COLO668 (cell line): Measurements from ENCODE around the gene TEKTIP1.

Experiments used
- DNase-seq: peaks from one replicate; lab custom pipeline; 2025; ENCODE audit not compliant: unreplicated experiment; lab: John Stamatoyannopoulos, UW

The TEKTIP1 gene

DNA sequence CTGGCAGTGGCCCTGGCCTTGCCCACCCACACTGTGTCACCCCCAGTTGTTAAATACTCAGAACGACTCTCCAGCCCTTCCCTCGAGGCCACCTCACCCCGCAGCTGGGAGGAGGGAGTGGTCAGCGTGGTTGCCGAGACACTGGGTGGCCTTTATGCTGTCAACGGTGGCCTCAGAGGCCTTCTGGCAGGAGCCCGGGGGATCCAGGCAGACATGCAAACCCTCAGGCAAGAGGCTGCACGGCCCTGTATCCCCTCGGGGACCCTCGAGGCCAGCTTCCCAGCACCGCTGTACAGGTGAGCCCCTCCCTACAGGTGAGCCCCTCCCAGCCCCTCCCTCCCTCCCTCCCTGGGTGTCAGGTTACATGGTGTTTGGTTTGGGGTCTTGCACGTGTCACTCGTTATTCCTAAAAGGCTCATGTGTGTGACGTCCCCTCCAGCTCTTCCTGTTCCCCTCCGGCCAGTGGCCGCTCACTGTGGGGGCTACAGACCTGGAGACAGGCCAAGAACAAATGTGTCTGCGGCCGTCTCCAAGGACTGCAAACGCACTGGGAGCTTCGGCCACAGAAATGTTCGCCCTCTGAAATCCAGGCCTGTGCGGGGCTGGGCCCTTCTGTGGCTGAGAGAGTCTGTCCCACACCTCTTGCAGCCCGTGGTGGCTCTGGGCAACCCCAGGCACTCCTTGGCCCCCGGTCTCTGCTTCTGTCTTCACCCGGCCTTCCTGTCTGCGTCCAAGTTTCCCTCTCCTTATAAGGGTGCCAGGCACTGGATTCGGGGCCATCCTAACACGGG lies at the start of gene TEKTIP1:
TSS of gene TEKTIP1 (plus strand) at position 210 of the 791 bp plus-strand sequence. CDS start at position 214, 4 bp downstream.
- DNase-seq: no peak

DNA sequence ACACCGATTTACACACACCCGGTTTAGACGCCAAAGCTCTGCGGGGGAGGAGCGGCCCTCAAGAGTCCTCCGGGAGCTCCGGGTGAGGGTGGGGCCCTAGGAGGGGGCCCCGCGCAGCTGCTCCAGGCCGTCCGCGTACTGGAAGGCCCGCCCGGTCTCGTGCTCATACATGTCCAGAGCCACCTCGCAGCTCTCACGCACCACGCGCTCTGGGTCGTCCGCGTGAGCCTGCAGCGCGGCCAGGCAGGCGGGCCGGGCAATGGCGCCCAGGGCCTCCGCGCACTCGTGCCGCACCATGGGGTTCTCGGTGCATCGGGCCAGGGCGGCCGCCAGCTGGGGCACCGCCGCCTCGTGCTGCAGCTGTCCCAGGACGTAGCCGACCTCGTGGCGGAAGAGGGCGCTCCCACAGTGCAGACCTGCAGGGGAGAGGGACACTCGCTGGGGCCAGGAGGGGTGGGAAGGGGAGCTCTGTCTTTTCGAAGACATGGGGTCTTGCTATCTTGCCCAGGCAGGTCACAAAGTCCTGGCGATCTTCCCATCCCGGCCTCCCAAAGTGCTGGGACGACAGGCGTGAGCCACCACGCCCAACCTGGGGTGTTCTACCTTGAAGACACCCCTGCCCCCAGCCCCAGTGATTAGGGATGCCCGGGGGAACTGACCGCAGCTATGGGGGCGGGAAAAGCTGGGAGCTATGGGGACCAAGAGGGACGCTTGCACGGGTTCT lies 47.4 kb upstream of the TEKTIP1 start:
- no peak for DNase-seq

DNA sequence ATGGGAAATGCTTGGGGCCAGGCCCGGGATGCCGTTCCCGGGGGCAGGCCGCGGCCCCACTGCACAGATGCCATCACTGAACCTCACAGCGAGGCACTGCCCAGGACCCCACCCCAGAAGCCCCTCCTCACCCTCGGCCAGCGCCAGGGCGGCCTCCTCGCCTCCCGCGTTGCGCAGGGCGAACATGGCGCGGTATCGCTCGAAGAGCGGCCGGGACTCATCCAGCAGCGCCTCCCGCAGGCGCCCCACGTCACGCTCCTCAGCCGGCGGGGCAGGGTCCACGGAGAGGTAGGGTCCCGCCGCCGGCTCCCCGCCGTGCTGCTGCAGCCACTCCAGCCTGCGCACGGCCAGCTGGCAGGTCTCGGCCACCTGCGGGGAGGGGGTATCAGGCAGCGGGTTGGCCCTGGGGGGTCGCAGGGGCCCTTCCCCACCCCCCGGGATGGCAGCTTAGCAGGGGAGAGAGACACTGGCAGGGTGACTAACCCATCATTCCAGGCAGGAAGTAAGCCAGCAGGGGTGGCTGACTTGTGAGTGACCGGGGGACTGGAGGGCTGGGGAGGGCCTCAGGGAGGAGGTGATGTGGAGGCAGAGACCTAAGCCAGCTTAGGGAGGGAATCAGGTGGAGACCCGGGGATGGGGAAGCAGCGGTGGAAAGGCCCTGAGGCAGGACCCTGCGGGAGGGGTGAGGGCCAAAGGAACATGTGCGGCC lies 46.7 kb upstream of the TEKTIP1 start:
- DNase-seq: no peak

DNA sequence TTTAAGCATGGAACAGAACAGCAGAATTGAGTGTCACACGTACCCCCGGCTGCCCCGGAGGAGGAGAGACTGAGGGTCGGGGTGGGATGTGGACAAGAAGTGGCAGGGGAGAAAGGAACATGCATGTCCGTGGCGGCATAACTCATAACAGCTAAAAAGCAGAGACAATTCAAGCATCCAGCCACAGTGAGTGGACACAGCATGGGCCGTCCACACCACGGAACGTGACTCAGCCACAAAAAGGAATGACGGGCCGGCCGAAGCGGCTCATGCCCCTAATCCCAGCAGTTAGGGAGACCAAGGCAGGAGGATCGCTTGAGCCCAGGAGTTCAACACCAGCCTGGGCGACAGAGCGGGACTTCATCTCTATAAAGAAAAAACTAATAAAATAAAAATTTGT lies 46.1 kb upstream of the TEKTIP1 start:
- no peak for DNase-seq

DNA sequence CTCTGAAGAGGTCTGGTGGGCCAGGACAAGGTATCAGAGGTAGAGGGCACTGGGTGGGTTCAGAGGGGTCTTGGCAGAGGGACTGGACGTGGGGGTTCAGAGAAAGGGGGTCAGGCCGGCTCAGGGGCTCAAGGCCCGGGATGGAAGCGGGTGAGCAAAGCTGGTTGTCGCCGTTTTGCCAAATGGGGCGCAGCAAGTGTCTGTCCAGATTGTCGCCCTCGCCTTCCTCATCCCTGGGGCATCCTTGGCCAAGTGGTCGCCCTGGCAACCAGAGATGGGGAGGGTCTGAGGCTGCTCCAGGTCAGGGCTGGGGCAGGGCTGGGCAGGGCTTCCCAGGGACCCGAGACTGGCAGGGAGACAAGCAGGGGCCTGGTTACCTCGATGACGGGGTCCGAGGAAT lies 45.3 kb upstream of the TEKTIP1 start:
- DNase-seq: no peak

DNA sequence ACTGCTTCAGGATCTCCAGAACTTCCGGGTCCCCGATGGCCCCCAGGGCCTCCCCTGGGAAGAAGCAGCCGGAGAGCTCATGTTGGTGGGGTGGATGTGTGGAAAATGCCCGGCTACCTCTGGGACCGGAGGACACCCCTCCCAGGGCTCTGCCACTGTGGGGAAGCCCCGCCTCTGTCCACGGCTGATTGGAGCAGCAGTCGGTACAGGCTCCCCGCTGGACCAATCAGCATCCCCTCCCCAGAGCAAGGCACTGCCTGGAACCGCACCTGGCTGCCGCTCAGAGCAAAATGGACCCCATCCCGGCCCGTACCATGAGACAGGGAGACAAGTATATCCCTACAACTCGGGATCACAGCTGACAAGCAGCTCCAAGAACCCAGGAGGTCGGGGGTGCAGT lies 44.9 kb upstream of the TEKTIP1 start:
- peak; percentile 11 for DNase-seq

DNA sequence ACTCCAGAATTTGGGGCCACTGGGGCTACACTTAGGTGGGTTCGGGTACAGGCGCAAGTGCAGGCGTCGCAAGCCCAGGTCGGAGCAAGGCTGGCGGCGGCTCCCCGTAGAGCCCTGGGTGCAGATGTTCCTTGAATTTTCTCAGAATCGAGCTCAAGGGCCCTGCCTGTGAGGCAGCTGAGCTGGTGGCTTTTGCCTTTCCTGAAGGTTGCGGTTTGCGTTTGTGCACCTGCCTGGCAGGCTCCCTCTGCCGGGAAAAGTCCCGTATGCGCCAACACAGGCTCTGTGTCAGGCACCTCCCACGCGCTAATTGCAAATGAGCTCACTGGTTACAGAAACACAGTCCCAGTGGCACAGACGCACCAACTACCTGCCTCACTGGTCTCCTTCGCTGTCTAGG lies 44.4 kb upstream of the TEKTIP1 start:
- DNase-seq: peak; percentile 51

DNA sequence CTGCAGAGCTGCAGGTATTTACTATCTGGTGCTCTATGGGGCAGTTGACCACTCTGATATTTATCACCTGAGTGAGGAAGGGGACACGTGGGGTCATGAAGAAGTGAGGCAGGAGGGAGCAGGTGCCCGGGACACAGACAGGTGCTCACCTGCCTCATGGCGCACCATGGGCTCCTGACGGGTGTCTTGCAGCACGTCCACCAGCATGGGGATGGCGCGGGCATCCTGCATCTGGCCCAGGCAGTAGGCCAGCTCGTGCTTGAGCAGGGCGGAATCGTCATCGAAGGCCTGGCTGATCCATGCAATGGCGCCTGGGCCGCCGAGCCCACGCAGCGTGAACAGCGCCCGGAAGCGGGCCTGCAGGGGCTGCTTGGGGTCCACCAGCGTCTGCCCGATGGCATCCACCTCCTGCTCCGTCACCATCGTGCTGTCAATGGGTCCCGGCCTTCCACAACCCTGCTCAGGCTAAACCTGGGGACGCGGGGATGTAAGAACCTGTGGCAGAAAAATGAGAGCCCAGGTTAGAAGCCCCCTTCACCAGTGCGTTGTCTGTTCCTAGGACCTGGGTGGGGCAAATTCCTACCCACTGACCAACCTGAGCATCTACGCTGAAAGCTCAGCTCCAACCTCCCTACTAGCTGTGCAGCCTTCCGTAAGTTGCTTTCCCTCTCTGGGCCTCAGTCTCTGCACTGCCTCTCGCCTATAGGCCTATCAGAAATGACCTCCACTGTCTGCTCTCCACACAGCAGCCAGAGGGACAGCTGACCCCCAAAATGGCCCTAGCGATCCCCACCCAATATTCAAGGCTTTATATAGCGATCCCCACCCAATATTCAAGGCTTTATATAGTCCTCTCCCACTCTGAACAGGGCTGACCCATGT lies 42.3 kb upstream of the TEKTIP1 start:
- no peak for DNase-seq

DNA sequence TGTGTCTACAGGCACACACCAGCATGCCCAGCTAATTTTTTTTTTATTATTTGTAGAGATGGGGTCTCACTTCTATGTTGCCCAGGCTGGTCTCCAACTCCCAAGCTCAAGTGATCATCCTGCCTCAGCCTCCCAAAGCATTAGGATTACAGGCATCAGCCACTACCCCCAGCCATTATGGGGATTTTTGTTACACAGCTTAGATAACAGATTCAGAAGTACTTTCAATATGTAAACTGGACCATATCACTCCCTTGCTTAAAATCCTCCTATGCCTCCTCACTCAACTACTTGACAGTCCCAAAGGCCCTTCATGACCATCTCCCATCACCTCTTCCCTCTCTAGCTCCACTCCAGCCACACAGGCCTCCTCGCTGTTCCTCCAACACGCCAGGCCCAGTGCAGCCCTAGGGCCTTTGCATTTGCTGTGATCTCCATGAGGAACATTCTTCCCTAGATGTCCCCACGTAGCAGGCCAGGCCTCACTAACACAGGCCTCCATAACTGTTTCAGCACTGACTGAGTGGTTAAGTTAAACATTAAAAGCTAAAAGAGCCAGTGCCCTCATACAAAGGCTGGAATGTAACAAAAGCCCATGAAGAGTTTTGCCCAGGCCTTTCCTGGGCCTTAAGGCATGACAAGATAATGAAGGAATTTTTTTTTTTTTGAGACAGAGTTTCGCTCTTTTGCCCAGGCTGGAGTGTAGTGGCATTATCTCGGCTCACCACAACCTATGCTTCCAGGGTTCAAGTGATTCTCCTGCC lies 41.0 kb upstream of the TEKTIP1 start:
- DNase-seq: no peak

DNA sequence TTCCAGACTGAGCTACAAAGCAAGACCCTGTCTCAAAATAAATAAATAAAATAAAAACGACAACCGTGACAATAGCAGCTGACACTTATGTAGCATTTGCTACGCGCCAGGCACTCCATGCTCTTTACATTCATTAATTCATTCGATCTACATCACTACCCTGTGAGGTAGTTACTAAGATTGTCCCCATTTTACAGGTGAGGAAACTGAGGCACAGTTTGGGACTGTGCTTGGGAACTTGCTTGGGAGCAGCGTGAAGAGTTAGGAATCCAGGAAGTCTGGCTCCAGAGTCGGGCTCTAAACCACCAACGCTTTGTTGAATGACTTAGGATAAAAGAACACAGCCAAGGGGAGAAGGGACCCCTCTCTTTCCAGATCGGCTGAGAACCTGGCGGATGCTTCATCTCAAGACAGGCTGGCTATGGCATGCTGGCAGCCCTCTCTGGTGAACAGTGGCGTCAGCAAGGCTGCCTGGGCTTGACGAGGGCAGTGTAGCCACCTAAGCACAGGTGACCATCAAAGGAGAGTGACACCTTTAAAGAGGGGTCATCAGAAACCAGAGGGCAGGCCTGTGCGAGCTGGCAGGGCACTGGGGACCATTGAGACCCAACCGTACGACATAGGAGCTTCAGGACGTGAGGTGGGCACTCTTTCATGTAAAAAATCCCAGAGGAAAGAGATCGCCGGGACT lies 39.1 kb upstream of the TEKTIP1 start:
- peak; percentile 22 for DNase-seq

DNA sequence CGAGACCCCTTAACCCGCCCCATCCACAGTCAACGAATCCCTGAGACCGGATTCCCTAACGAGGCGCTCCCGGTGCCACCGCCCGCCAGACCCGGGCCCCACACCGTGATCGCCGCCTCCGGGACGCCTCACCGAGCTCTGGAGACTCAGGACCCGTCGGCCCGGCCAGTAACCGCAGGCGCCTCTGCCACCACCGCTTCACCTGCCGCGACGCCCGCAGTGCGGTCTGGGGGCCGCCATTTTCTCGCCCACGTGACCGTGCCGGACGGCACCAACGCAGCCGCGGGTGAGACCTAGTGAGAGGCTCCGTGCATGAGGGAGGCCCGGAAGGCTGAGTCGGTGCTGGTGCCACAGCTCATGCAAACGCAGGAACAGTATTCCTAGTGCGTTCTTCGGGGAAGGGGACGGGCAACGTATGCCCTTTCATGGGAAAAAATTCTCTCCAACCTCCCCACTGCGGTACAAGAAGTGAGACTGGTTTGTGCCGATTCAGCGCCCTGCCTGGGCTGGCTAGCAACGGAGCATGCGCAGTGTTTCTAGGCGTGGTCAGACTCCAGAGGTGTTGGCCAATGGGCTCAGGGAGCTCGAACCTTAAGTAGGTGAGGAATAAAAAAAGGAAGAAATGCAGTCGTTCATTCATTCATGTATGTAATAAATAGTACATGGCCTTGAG lies 38.4 kb upstream of the TEKTIP1 start, which contains the start of gene DOHH:
TSS of gene DOHH (minus strand) at position 246 of the 673 bp plus-strand sequence. CDS start 3,860 bp downstream, outside the sequence.
- DNase-seq: peak; percentile 94

DNA sequence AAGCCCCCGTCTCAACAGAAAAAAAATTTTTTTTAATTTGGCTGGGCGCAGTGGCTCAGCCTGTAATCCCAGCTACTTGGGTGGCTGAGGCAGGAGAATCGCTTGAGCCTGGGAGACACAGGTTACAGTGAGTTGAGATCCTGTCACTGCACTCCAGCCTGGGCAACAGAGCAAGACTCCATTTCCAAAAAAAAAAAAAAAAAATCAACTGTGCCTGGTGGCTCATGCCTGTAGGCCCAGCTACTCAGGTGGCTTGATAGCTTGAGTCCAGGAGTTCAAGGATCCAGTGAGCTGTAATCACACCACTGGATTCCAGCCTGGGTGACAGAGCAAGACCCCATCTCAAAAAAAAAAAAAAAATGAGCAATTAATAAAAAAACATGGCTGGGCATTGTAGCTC lies 37.2 kb upstream of the TEKTIP1 start:
- DNase-seq: no peak

DNA sequence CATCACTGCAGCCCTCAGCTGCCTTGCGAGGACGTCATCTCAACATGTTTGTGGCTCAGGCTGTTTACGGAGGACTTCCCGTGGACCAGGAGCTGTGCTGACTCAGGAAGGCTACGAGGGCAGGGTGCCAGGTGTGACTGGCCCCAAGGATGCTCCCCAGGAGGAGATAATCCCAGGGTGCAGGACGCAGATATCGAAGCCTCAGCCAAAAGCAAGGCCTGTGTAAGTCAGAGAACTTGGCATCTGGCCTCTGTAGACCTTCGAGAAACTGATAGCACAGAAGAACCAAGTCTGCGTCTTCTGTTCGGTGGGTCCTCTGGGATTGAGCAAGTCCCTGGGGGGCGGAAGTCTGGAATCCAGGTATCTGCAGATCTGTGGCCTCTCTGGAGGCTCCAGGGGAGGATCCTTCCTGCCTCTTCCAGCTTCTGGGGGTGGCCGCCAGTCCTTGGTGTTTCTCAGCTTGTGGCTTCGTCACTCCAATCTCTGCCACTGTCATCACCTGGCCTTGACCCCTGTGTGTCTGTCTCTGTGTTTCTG lies 35.9 kb upstream of the TEKTIP1 start:
- DNase-seq: peak; percentile 18

DNA sequence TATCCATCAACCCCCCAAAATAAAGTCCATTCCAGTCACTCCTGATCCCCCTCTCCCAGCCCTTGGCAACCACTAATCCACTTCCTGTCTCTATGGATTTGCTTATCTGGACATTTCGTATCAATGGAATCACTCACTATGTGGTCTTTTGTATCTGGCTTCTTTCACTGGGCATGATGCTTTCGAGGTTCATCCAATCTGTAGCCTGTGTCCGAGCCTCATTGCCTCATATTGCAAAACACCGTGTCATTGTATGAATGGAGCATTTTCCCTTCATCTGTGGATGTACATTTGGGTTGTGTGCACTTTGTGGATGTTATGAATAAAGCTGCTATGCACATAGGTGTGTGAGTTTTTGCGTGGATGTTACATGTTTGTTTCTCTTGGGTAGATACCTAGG lies 34.2 kb upstream of the TEKTIP1 start:
- DNase-seq: no peak

DNA sequence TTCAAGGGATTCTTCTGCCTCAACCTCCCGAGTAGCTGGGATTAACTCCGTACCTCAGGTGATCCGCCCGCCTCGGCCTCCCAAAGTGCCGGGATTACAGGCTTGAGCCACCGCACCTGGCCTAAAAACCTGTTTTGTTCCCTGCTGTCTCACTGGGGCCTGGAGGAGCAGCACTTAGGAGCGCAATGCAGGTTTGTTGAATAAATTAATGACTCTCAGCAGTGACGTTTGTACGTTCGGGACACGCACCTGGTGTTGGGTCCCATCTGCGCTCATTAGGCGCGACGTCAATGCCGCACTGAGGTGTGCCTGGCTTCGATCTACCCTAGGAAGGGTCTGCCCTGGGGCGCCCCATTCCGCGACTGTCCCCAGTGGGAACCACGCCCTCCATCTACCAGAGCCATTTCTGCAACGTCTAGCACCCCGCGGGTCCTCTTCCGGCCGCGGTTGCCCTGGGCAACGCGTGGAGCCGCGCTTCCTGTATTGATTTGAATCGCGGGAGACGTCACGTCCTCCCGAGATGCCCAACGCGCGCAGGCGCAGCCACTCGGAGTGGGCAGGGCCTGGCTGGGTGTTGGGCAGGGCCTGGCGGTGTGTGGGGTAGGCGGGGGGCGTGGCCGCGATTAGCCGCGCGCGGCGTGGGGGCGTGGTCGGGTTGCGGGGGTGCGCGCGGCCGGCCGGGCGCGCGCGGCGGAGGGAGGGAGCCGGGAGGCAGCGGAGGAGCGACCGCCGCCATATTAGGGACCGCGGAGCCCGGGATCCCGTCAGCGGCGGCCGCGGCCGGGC lies 33.2 kb upstream of the TEKTIP1 start, which contains the start of gene FZR1:
TSS of gene FZR1 (plus strand) at position 714 of the 786 bp plus-strand sequence. CDS start 16,679 bp downstream, outside the sequence.
- peak; percentile 99 for DNase-seq

DNA sequence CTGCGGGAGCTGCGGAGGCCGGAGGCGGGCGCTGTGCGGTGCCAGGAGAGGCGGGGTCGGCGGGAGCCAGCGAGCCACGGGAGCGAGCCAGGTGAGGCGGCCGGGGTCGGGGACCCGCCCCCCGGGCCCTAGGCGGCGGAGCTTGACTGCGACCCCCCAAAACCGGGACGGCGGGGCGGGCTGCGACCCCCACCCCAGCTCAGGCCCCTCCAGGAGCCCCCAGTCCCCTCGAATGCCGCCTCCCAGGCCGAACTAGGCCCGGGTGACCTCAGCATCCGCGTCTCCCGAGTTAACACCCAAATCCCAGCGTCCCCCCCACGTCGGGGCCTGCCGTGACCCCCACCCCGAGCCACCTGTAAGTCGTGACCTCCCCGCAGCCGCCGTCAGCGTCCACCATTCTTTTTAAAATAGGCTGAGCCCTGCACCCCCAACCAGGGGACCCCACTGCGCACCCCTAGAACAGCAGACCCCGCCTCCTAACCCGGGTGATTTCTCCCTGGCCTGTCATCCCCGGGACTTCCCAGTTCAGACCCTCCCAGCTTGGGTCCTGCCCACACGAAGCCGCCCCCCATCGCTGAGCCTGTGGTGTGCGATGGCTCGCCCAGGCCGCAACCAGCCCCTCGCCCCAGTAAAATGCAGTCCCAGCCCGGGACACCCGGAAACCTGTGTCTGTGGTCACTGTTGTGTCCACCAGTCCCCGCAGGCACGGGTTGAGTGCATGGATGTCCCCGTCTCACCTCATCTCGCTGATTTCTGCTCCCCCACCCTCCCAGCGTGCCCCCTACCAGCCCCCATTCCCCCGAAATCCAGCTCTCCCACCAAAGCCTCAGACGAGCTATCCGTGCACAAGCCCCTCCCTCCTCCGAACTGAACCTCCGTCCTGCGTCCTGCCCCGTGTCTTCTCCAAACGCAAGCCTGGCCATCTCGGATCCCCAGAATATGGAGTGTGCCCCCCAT lies 32.3 kb upstream of the TEKTIP1 start:
- DNase-seq: peak; percentile 27
